ENCODE results near the gene R3HDM4.
A peak's percentile ranks its signal among the peaks of the same experiment; 100 is the strongest.

R3HDM4 gene

DNA sequence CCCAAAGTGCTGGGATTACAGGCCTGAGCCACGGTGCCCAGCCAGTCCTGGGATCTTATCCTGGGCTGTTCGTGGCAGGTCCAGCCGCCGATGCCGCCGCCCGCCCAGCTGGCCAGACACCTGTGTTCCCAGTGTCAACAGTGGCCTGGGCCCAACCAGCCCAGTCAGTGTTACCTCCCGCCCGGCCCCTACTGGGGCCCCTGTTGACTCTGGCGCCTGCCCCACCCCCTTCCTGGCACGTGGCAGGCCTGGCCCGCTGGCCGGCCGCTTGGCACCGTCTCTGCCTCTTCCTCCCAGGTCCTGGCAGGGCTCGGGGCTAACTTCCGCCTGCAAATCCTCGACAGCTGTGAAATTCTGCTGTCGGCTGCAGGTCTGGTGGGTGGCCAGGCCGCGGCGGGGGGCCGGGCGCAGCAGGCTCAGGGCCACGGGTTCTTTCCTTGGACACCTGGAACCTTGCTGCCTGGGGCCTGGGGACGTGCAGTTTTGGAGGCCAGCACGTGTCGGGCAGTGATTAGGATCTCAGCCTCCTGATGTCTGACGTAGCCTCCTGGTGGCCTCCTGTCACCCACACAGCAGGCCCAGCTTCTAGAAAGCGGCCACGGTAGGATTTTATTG is 22.0 kb upstream of the R3HDM4 start:
- Histone ChIP-seq H3K4me3 (replicated peaks; ENCODE audit: insufficient read depth, low read length) (no peak overlapping the region), H3K27me3 (ENCODE audit: insufficient read depth, poor library complexity, severe bottlenecking) (no peaks in the 10 kb centered on the region), H3K27ac (replicated peaks) (peak overlapping the region; percentile 52)
- TF ChIP-seq SPI1 (IDR thresholded peaks at IDR 0.05; ENCODE audit: borderline replicate concordance, low read depth) (peak; percentile 63), POLR2AphosphoS5 (IDR thresholded peaks at IDR 0.05; ENCODE audit: low read depth) (no peak), GABPA (IDR thresholded peaks at IDR 0.05; ENCODE audit: low read depth) (peak; percentile 40; the same call in 1 of the 2 replicates)
- peak; percentile 64 to 90 for DNase-seq (ENCODE audit: low read depth in 1 of 2, low spot score in 1 of 2)

GRCh38 chr19:934197-934840 is 21.3 kb upstream of the R3HDM4 start:
- DNase-seq (ENCODE audit: low read depth in 1 of 2, low spot score in 1 of 2): no peak
- no peaks in the 10 kb centered on the region for H3K27me3 ChIP-seq (ENCODE audit: insufficient read depth, poor library complexity, severe bottlenecking)
- no peak for TF ChIP-seq CTCF (IDR thresholded peaks at IDR 0.05; ENCODE audit: insufficient read depth, low read length)
- TF ChIP-seq, protein P1, sequence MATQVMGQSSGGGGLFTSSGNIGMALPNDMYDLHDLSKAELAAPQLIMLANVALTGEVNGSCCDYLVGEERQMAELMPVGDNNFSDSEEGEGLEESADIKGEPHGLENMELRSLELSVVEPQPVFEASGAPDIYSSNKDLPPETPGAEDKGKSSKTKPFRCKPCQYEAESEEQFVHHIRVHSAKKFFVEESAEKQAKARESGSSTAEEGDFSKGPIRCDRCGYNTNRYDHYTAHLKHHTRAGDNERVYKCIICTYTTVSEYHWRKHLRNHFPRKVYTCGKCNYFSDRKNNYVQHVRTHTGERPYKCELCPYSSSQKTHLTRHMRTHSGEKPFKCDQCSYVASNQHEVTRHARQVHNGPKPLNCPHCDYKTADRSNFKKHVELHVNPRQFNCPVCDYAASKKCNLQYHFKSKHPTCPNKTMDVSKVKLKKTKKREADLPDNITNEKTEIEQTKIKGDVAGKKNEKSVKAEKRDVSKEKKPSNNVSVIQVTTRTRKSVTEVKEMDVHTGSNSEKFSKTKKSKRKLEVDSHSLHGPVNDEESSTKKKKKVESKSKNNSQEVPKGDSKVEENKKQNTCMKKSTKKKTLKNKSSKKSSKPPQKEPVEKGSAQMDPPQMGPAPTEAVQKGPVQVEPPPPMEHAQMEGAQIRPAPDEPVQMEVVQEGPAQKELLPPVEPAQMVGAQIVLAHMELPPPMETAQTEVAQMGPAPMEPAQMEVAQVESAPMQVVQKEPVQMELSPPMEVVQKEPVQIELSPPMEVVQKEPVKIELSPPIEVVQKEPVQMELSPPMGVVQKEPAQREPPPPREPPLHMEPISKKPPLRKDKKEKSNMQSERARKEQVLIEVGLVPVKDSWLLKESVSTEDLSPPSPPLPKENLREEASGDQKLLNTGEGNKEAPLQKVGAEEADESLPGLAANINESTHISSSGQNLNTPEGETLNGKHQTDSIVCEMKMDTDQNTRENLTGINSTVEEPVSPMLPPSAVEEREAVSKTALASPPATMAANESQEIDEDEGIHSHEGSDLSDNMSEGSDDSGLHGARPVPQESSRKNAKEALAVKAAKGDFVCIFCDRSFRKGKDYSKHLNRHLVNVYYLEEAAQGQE (IDR thresholded peaks at IDR 0.05; ENCODE audit: insufficient replicate concordance, low read depth): no peak
- no peak for TF ChIP-seq SPI1 (IDR thresholded peaks at IDR 0.05; ENCODE audit: borderline replicate concordance, low read depth)
- TF ChIP-seq POLR2AphosphoS5 (IDR thresholded peaks at IDR 0.05; ENCODE audit: low read depth): no peak; the same call in 1 of the 2 replicates
- no peak for TF ChIP-seq GABPA (IDR thresholded peaks at IDR 0.05; ENCODE audit: low read depth)
- H3K27ac ChIP-seq (replicated peaks): peak overlapping the region; percentile 52
- H3K4me3 ChIP-seq (replicated peaks; ENCODE audit: insufficient read depth, low read length): no peak overlapping the region

DNA sequence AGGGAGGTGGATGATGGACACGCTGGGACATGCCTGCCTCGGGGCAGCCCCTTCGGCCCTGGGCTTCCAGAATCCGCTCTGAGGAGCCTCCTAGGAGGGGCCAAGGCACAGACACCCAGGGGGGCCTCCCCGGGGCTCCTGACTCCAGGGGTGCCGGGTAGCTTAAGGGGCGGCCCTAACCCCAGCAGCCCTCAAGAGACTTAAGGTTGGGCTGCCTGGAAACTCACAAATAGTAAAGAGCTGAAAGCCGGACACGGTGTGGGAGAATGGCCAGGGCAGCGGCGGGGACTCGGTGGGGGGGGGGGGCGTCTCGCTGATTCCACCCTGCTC is 20.5 kb upstream of the R3HDM4 start:
- TF ChIP-seq, protein P1 (IDR thresholded peaks at IDR 0.05; ENCODE audit: insufficient replicate concordance, low read depth): no peak
- TF ChIP-seq GABPA (IDR thresholded peaks at IDR 0.05; ENCODE audit: low read depth) (no peak), SPI1 (IDR thresholded peaks at IDR 0.05; ENCODE audit: borderline replicate concordance, low read depth) (no peak), POLR2AphosphoS5 (IDR thresholded peaks at IDR 0.05; ENCODE audit: low read depth) (no peak), CTCF (IDR thresholded peaks at IDR 0.05; ENCODE audit: insufficient read depth, low read length) (no peak)
- Histone ChIP-seq H3K27ac (replicated peaks) (peak overlapping the region; percentile 52), H3K4me3 (replicated peaks; ENCODE audit: insufficient read depth, low read length) (no peak overlapping the region), H3K27me3 (ENCODE audit: insufficient read depth, poor library complexity, severe bottlenecking) (no peaks in the 10 kb centered on the region)
- DNase-seq (ENCODE audit: low read depth in 1 of 2, low spot score in 1 of 2): no peak

DNA sequence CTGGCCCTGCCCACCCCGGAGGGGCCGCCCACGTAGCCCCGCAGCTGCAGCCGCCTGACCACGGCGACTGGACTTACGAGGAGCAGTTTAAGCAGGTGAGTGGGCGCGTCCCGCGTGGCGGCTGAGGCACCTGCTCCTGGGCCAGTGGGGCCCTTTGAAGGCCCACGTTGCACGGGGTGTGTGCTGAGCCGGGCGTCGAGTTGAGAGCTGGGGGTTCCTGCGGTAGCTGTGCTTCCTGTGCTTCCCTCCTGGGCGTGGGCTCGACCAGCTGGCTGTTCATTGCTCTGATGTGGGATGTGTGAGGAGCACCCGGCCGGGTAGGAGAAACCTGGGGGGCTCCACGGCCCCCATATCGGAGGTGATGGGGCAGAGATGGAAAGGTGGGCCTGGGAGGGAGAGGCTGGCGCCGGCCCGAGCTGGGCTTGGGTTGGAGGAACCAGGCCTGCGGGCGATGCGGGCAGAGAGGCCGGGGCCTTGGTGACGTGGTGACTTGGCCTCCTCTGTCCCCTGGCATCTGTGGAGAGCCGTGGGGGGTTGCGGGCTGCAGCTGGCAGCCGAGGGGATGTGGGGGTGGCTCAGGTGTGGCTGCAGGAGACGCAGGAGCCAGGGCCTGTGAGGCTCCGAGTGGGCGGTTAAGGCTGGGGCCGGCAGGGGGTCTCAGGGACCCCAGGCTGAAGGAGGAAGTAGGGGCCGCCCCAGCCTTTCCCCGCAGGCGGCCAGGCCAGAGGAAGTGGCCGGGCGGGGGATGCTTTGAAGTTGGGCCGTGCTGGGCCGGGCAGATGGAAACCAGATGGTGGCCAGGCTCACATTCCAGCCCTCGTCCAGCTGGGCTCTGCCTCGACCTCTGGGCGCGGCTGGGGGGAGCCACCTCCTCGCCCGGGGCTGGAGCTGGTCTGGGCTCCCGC is 19.9 kb upstream of the R3HDM4 start:
- no peak overlapping the region; the same call in 1 of the 2 replicates for H3K4me3 ChIP-seq (replicated peaks; ENCODE audit: insufficient read depth, low read length)
- TF ChIP-seq POLR2AphosphoS5 (IDR thresholded peaks at IDR 0.05; ENCODE audit: low read depth): peak; percentile 66
- TF ChIP-seq GABPA (IDR thresholded peaks at IDR 0.05; ENCODE audit: low read depth): no peak
- TF ChIP-seq, protein P1 (IDR thresholded peaks at IDR 0.05; ENCODE audit: insufficient replicate concordance, low read depth): no peak
- TF ChIP-seq SPI1 (IDR thresholded peaks at IDR 0.05; ENCODE audit: borderline replicate concordance, low read depth): peak; percentile 56
- TF ChIP-seq CTCF (IDR thresholded peaks at IDR 0.05; ENCODE audit: insufficient read depth, low read length): no peak
- peak in 1 of 2 experiments; percentile 67 for DNase-seq (ENCODE audit: low read depth in 1 of 2, low spot score in 1 of 2)
- no peaks in the 10 kb centered on the region for H3K27me3 ChIP-seq (ENCODE audit: insufficient read depth, poor library complexity, severe bottlenecking)
- H3K27ac ChIP-seq (replicated peaks): peak overlapping the region; percentile 52

Data from HL-60 (cell line).